K562 (cell line): Measurements from ENCODE around the gene SULT1A2. TPM values are rescaled to one million over a fixed set of nuclear protein-coding genes. Genes with fewer than 3 reads are reported as not detected.

Experiments
- ATAC-seq: fragments of 200-7000 bp; cut with Tn5 transposase; 3 replicates; pipeline ENCODE4 v1.9.1; 2020; ENCODE audit warnings: moderate library complexity
- BruUV-seq: library from RNA; stranded (reverse); fragments of 400-500 nt; replicated peaks from 2 replicates; lab custom pipeline; 2021; lab: Mats Ljungman, UMichigan
- CTCF ChIA-PET: fragments of 300-600 bp; formaldehyde crosslinking; extraction: SDS; loops from one replicate; lab custom pipeline; 2021; ENCODE audit warnings: low intra/inter-chr PET ratio; lab: Yijun Ruan, JAX
- POLR2A ChIA-PET: fragments of 300-600, 350-650 bp; sonication (Branson Sonifier 250); formaldehyde crosslinking; extraction: SDS; loops from one replicate; lab custom pipeline; 2021; ENCODE audit warnings: antibody characterized with exemption, inconsistent platforms; lab: Yijun Ruan, JAX
- DNase-seq, 4 experiments: peaks; one replicate each; pipeline versions ENCODE4 v3.0.0 to v3.0.0-alpha.2; 2011 to 2018; ENCODE audit warnings: low spot score in 3 of 4, mixed read lengths in 3 of 4; ENCODE audit errors: extremely low read depth in 1 of 4
- FAIRE-seq: peaks from 2 replicates; lab custom pipeline; 2011; peaks lifted over from hg19 to GRCh38; lab: Jason Lieb, UNC
- H2AFZ ChIP-seq: 2 replicates; pipeline ENCODE4 v1.6.0; 2011; ENCODE audit warnings: low read depth, low read length, control low read depth, inconsistent platforms
- H3K27ac ChIP-seq: fragments of 200-600 bp; 3 replicates; pipeline ENCODE4 v1.8.0; 2011; ENCODE audit warnings: low read depth, mild to moderate bottlenecking, control low read depth, inconsistent platforms, low read length, moderate library complexity, mixed read lengths; ENCODE audit errors: extremely low read depth
- H3K27me3 ChIP-seq, 2 experiments: fragments of 300-600 bp in 1 of 2; 2 replicates in 1 of 2; 3 replicates in 1 of 2; pipeline versions ENCODE4 v1.6.0 to v1.8.0; 2011; ENCODE audit warnings: inconsistent platforms in 2 of 2, low read length in 2 of 2, mild to moderate bottlenecking in 1 of 2, mixed read lengths in 1 of 2, moderate library complexity in 1 of 2; ENCODE audit not compliant: control insufficient read depth in 2 of 2, insufficient read depth in 2 of 2
- H3K36me3 ChIP-seq: fragments of 300-600 bp; 3 replicates; pipeline ENCODE4 v1.8.0; 2011; ENCODE audit warnings: mild to moderate bottlenecking, low read length, inconsistent platforms; ENCODE audit not compliant: control insufficient read depth, insufficient read depth
- H3K4me1 ChIP-seq, 2 experiments: fragments of 200-600 bp in 1 of 2; replicated peaks in 1 of 2; 2 replicates in 1 of 2; 3 replicates in 1 of 2; pipeline versions ENCODE4 v1.5.1 to v1.8.0; 2011; ENCODE audit warnings: inconsistent platforms in 2 of 2, low read length in 2 of 2, mild to moderate bottlenecking in 1 of 2, mixed read lengths in 1 of 2, moderate library complexity in 1 of 2; ENCODE audit not compliant: control insufficient read depth in 2 of 2, insufficient read depth in 2 of 2
- H3K4me2 ChIP-seq: 2 replicates; pipeline ENCODE4 v1.6.1; 2011; ENCODE audit warnings: low read length, control low read depth, inconsistent platforms, mixed read lengths; ENCODE audit not compliant: insufficient read depth
- H3K4me3 ChIP-seq: fragments of 200-600 bp; sonication (generic), shearing (Covaris generic); 2 replicates; pipeline ENCODE4 v1.5.1; 2016; ENCODE audit warnings: control low read depth, inconsistent platforms
- H3K79me2 ChIP-seq: fragments of 200-600 bp; 3 replicates; pipeline ENCODE4 v1.8.0; 2011; ENCODE audit warnings: low read length, inconsistent platforms; ENCODE audit not compliant: control insufficient read depth, insufficient read depth
- H3K9ac ChIP-seq, 2 experiments: 2 replicates each; pipeline versions ENCODE4 v1.6.0 to v1.6.1; 2011; ENCODE audit warnings: low read depth in 2 of 2, low read length in 2 of 2, control low read depth in 1 of 2, inconsistent platforms in 1 of 2, mild to moderate bottlenecking in 1 of 2, mixed read lengths in 1 of 2; ENCODE audit not compliant: insufficient read depth in 1 of 2
- H3K9me1 ChIP-seq: one replicate; pipeline ENCODE4 v1.6.0; 2011; ENCODE audit warnings: inconsistent platforms, mild to moderate bottlenecking, low read length, moderate library complexity; ENCODE audit not compliant: control insufficient read depth, insufficient read depth
- H3K9me3 ChIP-seq: replicated peaks from 2 replicates; pipeline ENCODE4 v1.5.1; 2011; ENCODE audit warnings: low read depth, low read length, inconsistent platforms; ENCODE audit not compliant: control insufficient read depth, insufficient read depth
- H4K20me1 ChIP-seq: replicated peaks from 2 replicates; pipeline ENCODE4 v1.6.1; 2011; ENCODE audit warnings: low read length, inconsistent platforms, mixed read lengths; ENCODE audit not compliant: control insufficient read depth, insufficient read depth
- CREB3 ChIP-seq: fragments of 450-650 bp; conservative IDR thresholded peaks from 2 replicates; pipeline ENCODE4 v1.6.1; 2016; ENCODE audit warnings: missing genetic modification characterization, low read depth, mild to moderate bottlenecking, missing compliant biosample characterization, moderate library complexity
- HDAC1 ChIP-seq, 2 experiments: fragments of 450-650 bp; IDR thresholded peaks; 2 replicates each; pipeline ENCODE4 v1.6.1; 2016 to 2017; ENCODE audit warnings: inconsistent platforms in 1 of 2, mild to moderate bottlenecking in 1 of 2, moderate library complexity in 1 of 2
- HMG20A ChIP-seq: fragments of 450-650 bp; formaldehyde crosslinking; conservative IDR thresholded peaks from 2 replicates; pipeline ENCODE4 v1.4.0; 2020; ENCODE audit warnings: mild to moderate bottlenecking, mixed read lengths
- TRIM24 ChIP-seq, 2 experiments: fragments of 450-650 bp; IDR thresholded peaks; 2 replicates each; pipeline ENCODE4 v1.6.1; 2016
- ZBTB8A ChIP-seq: fragments of 450-650 bp; IDR thresholded peaks from 2 replicates; pipeline ENCODE4 v1.6.1; 2018; ENCODE audit warnings: mild to moderate bottlenecking, moderate library complexity; ENCODE audit not compliant: partially characterized antibody
- WGBS: fragments of 100-300 bp; shearing (Covaris generic); methylation state at CpG from one replicate; pipeline ENCODE4 v1.1.6; 2016; ENCODE audit warnings: low coverage, mixed read lengths; ENCODE audit not compliant: insufficient coverage; ENCODE audit errors: missing lambda C conversion rate; 5-methylcytosine and 5-hydroxymethylcytosine counted together
- in situ Hi-C: fragments of 300-500 bp; cut with MboI; formaldehyde crosslinking; loops from 4 replicates; pipeline ENCODE4 v1.15.0; 2018; ENCODE audit warnings: inconsistent platforms, mixed read lengths
- intact Hi-C: fragments of 100-400 bp; cut with micrococcal nuclease; formaldehyde crosslinking; loops from 2 replicates; pipeline ENCODE4 v1.14.2; 2022
- polyA plus RNA-seq, 8 experiments: library from polyadenylated mRNA; depleted of rRNA in 4 of 8; stranded (reverse) in 5 of 8; unstranded in 3 of 8; fragments of >200 nt; fragmentation: Nextera tagmentation in 2 of 8; fragmentation: Illumina TruSeq in 1 of 8; extraction: Ambion mirVana in 2 of 8; extraction: Trizol in 1 of 8; gene quantifications; 2 replicates each; pipeline versions ENCODE4 v1.2.1 to v1.2.3, GENCODE V29; 2011 to 2014; ENCODE audit warnings: inconsistent platforms in 1 of 8, missing spikeins in 1 of 8
- total RNA-seq, 7 experiments: library from RNA; depleted of rRNA in 6 of 7; stranded (reverse); fragments of >200 nt in 6 of 7; fragmentation: Illumina TruSeq in 2 of 7; extraction: Trizol in 2 of 7; gene quantifications; 2 replicates each; pipeline versions ENCODE4 v1.2.1 to v1.2.3, GENCODE V29; 2011 to 2021; ENCODE audit warnings: low replicate concordance in 1 of 7

The SULT1A2 gene
- total and polyA plus RNA-seq, 9 of the 15 experiments (the other 6 are each of a cell fraction or from before 2014, with no cell fraction given): 0.73 to 3.2 (median 1.7) TPM

GRCh38 chr16:28573738-28574718 is 22.8 kb downstream of the SULT1A2 start (continued):
- no peak for TF ChIP-seq ZBTB8A
- TF ChIP-seq TRIM24 (IDR thresholded peaks at IDR 0.05): no peak
- no peak for TF ChIP-seq HDAC1 (IDR thresholded peaks at IDR 0.05)
- TF ChIP-seq CREB3 (tag): no peak
- no peak for TF ChIP-seq HMG20A

GRCh38 chr16:28572696-28573510 is 23.9 kb downstream of the SULT1A2 start:
- no peaks in the 10 kb centered on the region; the same call in 1 of the 2 replicates for H4K20me1 ChIP-seq
- H3K36me3 ChIP-seq: no peaks in the 10 kb centered on the region
- DNase-seq: no peak
- in situ Hi-C loops: no loop called here
- ChIA-PET CTCF (no interaction called here), POLR2A (interaction anchor here (0.9 kb wide), 2 partner anchors 8 to 24 kb away, joined by 4 read pairs; partner anchors contain the start of gene SULT1A2)
- H3K4me3 ChIP-seq: no peak overlapping the region
- 0 out of 5 replicates have a peak, but pooled peaks cover 0 to 3% of the 10 kb centered on the region in 2 experiments for H3K4me1 ChIP-seq
- WGBS: 54% methylated on average over 13 of the region's 15 CpGs
- FAIRE-seq: no peak
- H3K27ac ChIP-seq: no peak overlapping the region
- BruUV-seq: no TSS peak
- no peaks in the 10 kb centered on the region; the same call in 2 of the 3 replicates for H3K79me2 ChIP-seq
- ATAC-seq: no peak; the same call in 1 of the 3 replicates
- no peaks in the 10 kb centered on the region for H3K9me1 ChIP-seq
- peak overlapping the region in 1 of 2 experiments; percentile 84; a peak in 2 of 4 replicates for H3K9ac ChIP-seq
- no peaks in the 10 kb centered on the region for H3K27me3 ChIP-seq
- H3K4me2 ChIP-seq: no peak overlapping the region
- no peak overlapping the region for H2AFZ ChIP-seq
- H3K9me3 ChIP-seq: no peaks in the 10 kb centered on the region
- intact Hi-C loops: no loop called here
